ENCODE data around the gene EMSY.
A peak's percentile ranks its signal among the peaks of the same experiment; 100 is the strongest.

EMSY gene

DNA sequence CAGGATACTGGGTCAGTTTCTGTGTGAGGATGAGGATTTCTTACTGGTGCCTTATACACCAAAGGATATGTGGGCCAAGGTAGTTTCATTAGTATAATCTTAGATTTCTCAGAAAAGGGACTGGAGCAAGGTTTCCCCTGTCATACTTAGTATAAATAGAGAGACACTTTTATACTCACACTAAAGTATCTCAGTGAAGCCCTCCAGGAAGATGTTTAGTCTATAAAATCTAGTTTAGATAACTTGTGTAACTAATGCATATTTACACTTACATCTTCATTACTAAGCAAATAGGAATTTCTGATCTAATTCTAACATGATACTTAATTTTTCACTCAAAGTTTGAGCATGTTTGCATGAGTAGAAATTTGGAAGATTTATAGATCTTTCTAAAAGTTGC is 11.1 kb downstream of the EMSY start:
- DNase-seq, result no peak

DNA sequence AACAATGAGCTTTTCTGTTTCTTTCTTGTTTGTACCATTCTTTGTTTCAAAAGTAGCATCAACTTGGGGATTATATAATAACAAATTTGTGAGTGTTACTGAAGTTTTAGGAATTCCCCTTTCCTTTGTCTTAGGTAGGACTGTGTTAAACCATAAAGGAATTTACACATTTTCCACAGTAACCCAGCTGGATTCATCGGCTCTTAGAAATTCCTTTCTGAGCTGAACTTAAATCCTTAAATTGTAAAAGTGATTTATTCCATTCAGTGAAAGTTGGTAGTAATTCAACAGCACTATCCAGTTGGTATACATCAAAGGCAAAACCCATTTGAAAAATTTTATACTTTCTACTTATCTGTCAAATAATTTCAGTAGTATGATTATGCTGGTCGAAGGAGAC is 11.8 kb downstream of the EMSY start:
- DNase-seq, result no peak

DNA sequence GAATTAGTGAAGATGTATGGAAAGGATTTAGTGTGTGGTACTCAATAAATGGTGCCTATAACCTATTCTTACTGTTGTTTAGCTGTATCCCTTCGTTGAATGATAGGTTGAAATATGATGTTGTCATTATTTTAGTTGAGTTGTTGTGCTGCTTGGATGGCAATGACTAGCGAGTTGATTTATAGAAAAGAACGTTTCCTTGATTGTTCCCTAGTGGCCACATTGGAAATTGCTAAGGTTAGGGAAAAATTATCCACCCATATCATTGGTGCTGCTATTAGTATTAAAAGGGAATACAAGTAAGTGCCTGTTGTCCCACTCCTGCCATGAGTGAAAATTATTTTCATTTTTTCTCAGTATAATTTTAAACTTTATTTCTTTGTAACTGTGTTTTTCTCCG is 14.5 kb downstream of the EMSY start:
- DNase-seq, result no peak

DNA sequence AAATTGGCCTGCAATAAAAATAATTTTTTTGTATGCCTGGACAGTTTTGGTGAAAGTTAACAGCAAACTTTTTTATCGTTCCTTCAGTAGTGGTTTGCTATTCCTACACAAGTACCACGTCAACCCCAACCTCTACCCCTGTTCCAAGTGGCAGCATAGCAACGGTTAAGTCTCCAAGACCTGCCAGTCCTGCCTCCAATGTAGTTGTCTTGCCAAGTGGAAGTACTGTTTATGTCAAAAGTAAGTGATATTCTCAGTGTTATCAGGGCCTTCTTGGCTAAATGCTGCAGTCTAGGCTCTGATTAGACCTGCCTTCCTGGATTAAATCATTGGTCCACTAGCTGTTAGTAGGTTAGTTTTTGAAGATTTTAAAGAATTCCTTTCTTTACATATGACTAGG is 15.0 kb downstream of the EMSY start:
- DNase-seq, result no peak

DNA sequence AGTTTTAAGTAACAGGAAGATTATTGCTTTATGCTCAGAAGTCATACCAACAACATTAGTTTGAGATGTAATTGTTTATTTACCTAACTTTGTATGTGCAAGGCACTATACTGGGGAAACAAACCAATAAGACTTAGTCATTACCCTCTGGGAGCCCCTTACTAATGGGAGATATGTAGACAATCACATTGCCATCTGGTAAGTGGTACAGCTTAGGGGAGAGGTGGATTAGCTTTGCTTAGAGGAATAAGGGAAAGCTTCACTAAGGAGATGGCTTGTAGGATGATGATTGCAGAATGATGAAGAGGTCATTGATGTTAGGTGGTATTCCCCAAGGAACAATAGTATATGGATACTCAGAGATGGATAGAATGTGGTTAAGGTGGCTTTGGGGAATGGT is 17.5 kb downstream of the EMSY start:
- no peak for DNase-seq

DNA sequence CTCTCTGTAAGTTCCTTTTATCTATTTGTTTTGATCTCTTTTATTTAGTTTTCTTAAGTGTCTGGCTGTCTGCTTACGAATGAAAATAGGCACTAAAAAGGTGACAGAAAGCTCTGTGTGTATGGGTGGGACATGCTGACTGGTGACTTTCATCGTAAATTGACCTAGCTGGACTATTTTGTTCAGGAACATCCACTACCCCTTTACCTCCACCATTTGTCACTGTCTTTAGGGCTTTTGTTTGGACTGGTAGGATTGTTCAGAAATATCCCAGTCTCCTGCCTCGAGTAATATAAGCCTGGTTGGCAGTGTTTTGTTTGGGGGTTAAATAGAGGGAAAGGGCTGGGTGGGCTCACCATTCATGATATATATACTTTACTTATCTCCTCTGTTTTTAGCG is 20.9 kb downstream of the EMSY start:
- DNase-seq, result no peak

DNA sequence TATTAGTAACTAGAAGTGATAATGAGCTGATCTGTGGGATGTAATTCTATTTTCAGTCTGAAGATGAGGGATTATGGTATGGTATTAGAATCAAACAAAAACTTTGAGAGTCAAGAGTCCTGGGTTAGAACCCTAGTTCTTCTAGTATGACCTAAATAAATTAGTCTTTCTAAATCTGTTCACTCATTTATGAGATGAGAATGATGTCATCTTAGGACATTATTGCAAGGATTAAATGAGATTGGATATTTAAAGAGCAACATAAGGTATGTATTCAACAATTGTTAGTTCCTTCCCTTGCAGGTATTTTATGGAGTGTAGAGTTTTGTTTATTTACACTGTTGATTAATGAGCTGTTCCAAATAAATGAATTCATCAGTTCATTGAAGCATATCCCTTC is 21.8 kb downstream of the EMSY start:
- DNase-seq, result no peak

DNA sequence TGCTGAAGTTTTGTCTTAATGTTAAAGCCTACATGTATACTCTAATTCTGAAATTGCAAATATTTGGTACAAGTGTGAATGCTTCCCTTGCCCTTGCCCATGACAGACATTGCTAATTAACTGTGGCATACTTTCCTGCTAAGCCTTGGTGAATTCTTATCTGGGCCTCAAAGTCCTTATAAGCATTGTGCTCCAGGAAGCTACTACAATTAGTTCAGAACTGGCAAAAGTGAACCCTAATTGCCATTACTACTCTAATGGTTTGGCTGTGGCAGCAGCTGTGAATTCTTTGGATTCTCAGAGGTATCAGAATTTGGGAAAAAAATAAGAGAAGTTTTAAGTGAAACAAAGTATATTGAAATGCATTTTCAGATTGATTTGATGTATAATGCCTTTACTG is 24.3 kb downstream of the EMSY start:
- no peak for DNase-seq

DNA sequence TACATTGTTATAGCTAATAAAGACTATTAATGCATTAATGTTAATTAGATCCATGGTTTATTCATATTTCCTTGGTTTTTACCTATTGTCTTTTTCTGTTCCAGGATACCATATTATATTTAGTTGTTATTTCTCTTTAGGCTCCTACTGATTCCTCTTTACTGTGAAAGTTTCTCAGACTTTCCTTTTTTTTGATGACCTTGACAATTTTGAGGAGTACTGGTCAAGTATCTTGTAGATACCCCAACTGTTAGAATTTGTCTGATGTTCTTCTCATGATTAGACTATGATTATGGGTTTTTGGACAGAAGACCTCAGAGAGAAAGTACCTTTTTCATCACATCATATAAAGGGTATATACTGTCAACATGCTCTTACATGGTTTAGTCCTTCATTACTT is 26.6 kb downstream of the EMSY start:
- DNase-seq, result no peak

DNA sequence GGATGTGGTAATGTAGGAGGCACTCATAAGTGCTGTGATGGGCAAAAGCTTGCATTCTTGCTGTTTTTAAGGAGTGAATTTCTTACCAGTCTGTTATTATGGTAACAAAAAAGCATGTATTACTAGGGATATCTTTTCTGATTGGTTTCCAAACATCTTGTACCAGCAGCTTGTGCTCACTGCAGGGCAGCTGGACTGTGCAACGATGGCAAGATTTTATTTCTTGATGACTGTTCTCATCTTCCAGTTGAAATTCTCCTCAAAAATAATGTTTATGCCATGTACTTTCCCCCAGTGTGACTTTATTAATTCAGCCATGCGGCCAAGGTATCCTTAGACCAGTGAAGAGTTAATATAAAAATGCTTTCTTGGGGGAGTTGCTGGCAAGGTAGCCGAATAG is 35.4 kb downstream of the EMSY start:
- no peak for DNase-seq

DNA sequence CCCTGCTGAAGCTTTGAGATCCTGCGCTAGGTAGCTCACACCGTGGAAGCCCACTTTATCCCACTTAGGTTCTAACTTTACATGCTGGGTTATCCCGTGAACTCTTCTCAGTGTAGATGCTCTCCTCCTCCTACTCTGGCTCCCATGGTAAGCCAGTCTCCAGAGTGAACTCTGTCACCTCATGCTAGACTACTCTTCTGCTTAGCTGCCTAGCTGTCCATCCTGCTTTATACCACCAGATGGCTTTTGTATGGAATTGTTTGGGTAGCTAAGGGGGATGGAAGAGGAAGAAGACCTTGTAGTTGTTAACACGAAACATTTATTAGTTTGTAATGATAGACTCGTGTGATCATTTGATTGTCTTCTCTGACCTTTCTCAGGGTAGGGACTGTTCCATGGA is 46.8 kb downstream of the EMSY start:
- no peak for DNase-seq

DNA sequence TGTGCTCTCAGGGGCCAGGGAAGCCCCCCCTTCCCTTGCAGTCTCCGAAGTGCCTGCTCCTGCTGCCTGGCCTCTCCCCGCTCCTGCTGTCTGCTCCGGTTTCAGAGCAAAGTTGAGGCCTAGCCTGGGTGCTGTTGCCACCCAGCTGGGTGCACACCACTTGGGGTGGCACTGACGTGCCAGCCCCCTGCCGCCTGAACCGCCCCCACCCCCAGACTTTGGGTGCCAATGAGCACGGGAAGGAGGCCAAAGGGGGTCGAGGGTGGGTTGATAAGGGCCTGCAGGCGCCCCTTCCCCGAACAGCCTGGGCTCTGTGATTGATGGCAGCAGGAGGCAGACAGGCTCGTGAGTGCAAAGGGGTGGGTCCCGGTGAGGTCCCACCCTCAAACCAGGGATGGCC is 48.2 kb downstream of the EMSY start:
- no peak for DNase-seq

DNA sequence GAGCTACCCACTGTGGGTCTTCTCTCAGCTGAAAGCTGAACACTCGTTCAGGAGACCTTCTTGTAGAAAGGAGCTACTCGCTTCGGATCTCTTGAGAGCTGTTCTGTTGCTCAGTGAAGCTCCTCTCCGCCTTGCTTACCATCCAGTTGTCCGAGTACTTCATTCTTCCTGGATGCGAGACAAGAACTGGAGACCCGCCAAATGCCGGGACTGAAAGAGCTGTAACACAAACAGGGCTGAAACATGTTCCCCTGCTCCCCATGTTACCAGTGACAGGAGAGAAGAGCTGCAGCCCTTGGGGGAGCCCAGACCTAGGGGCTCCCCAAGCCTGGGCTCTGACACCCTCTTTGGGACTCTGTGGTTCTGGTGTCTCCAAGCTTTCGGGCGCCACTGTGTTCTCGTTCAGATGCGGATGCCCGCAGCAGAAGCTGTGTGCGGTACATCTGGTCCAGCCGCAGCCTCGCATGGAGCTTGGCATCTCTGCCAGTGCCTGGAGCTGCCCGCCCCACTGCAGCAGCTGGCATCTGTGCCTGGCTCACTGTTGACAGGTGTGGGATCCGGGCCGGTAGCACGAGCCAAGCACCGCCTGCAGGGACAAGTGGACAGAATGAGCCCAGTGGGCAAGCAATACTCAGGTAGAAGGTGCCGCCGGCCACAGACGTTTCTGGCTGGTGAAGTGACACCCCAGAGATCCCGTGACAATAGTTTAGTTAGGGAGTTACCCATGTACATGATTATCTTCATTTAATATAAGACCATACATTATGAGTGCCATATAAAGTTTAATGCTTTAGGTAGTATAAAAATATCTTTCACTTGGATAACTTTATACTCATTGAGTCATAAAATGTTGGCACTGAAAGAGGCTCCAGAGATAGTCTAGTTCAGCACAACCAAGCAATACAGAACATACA is 49.1 kb downstream of the EMSY start:
- no peak for DNase-seq

DNA sequence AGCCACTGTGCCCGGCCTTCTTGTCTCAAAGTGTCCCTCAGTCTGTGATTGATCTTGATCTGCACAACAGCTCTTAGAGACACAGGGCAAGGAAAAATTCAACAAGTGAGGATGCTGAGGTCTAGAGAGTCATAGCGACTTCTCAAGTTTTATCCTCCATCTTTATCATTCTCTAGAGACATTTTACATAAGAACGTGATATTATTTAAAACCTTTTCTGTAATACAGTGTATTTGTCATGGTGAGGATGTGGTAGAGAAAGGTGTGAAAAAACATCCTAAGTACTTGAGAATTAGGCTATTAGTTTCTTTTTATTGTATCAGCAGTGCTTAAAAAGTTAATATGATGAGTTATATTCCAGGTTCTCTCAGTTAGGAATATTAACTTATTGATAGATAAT is 50.2 kb downstream of the EMSY start:
- no peak for DNase-seq

DNA sequence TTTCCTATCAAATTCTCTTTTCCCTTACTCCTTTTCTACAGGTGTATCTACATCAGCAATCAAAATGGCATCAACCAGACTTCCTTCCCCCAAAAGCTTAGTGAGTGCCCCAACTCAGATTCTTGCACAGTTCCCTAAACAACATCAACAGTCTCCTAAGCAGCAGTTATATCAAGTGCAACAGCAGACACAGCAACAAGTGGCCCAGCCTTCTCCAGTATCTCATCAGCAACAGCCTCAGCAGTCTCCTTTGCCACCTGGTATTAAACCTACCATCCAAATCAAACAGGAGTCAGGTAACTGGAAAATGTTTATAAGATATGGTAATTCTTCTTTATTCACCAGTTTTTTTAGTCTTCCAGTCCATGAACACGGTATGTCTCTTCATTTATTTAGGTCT is 51.4 kb downstream of the EMSY start:
- no peak for DNase-seq

DNA sequence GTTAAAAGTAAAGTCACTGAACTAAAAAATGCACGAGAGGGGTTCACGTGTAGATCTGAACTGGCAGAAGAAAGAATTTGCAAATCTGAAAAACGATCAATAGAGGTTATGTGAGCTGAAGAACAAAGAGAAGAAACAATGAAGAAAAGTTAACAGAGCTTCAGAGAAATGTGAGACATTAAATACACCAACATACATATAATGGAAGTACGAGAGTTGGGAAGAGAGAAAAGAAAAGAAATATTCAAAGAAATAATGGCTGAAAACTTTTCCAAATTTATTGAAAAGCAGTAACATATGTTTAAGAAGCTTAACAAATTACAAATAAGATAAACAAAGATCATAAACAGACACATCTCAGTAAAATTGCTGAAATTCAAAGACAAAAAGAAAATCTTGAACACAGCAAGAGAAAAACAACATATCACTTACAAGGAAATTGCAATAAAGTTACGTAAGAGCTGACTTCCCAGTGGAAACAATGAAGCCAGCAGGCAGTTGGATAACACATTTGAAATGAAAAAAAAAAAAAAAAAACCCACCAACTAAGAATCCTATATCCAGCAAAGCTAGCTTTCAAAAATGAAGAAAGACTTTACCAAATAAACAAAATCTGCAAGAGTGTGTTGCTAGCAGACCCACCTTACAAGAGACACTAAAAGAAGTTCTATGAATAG is 56.8 kb downstream of the EMSY start:
- peak; percentile 5 for DNase-seq

DNA sequence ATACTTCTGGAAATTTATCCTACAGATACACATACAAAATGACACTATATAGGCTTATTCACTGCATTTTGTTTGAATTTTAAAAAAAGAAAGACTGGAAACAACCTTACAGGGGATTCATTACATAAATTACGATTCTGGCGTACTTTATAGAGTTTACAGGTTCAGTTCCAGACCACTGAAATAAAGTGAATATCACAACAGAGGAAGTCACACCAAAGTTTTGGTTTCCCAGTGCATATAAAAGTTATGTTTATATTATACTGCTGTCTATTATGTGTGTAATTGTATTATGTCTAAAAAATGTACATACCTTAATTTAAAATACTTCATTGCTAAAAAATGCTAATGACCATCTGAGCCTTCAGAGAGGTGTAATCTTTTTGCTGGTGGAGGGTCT is 62.0 kb downstream of the EMSY start:
- no peak for DNase-seq

DNA sequence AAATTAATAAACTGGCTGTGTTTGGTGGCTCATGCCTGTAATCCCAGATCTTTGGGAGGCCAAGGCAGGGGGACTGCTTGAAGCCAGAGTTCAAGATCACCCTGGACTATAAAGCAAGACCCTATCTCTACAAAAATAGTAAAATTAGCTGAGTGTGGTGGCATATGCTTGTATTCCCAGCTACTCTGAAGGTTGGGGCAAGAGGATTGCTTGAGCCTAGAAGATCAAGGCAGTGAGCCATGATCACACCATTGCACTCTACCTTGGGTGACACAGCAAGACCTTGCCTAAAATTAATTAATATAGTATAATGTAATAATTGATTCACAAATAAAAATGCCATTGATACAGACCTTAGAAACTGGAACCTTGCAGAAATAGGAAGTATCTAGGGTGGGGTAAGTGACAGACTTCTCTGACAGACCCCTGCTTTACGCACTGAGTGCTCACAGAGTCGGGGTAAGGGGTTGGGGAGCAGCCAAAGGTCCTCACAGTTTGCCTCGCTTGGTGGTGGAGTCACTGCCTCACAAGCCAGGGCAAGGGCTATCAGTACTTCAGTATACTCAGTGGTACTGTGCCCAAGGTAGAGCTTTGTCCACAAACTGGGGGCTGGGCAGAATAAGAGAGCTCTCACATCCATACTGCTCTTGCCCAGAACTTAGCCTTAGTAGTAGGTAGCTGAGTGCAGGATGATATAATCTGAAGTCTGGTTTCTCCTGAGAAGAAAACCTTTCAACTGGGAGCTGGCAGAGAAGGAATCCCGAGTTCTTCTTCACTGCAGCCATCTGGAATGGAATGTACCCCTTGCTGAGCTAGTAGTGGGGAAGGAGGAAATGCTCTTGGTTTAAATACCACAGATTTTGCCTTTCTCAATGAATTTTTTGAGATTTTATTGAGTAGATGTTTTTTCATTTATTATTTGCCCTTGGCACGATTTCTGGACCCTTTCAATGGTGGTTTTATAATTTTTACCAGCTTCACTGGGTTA is 65.5 kb downstream of the EMSY start:
- DNase-seq, result no peak

DNA sequence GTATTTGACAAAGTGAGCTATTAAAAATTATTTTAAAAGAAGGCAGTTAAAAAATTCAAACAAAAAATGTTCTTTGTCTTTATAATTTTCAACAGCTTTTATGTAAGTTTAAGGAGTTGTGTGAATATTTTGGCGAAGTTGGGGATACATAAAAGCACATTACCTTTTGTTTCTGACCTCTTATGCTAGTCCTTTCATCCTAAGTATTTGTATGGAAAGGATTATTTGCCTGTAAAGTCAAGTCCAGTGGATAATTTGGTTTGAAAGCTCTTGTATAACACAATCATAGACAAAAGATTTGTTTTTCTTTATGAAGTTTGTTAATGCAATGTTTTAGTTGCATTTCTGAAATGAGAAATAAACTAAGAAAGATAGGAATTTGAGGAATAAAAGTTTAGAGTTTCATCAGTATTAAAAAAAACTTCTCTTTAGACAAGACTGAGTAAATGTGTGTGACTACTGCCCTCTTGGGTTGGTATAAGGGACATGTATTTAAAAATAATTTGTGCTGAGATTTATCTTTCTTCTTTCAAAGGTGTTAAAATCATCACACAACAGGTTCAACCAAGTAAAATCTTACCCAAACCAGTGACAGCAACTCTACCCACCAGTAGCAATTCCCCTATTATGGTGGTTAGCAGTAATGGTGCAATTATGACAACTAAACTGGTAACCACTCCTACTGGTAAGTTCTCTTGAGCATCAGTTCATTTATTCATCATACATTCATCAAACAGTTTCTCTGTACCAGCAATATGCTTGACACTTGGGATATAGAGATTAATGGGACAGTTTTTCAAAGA is 68.2 kb downstream of the EMSY start:
- peak; percentile 16 for DNase-seq

DNA sequence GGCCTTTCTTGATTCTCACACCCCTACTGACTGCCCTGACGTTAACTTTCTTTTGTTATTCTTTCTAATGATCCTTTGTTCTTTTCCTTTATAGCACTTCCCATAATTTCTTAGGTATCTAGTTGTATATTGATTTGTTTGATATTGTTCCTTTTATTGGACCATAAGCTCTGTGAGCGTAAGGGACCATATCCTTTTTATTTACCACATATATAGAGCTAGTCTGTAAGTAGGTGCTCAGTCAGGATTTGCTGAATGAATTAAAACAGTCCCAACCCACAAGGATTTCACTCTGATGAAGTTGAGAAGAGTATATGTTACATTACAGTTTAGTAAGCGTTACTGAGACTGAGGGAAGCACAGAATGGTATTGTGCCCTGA is 68.8 kb downstream of the EMSY start:
- no peak for DNase-seq

DNA sequence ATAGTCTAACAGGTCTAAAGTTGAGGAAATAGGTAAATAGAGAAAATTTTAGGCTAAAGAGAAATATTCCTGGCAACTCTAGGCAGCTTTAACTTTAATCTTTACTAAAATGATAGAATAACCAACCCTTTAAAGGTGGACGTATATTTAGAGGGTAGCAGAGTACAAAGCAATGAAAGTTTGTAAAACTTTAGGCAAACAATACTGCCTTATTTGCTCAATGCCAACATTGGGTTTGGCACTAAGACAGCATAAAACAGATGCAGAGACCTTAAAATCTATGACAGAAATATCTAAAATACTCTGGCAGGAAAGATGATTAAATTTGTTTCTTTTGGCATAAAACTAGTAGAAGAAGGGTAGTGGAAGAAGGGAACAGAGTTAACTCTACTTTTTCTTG is 70.7 kb downstream of the EMSY start:
- no peak for DNase-seq

DNA sequence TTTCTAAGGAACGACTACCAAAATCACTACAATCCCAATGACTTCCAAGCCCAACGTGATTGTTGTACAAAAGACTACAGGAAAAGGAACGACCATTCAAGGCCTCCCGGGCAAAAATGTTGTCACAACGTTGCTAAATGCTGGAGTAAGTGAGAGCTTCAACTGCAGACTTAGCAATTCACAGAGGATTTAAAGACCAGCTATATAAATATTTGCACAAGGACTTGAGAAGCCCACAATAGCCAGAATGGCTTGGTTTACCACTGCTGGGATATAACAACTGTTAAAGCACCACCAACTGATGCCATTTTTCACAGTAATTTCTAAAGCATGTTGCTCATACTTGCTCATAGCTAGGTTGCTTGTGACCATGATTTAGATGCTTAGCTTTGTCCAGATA is 78.3 kb downstream of the EMSY start:
- no peak for DNase-seq

Measured in inflammatory macrophage treated with lipopolysaccharide for 4 hours (primary cell).